ENCODE measurements around the gene MTARC1.

The MTARC1 gene

DNA sequence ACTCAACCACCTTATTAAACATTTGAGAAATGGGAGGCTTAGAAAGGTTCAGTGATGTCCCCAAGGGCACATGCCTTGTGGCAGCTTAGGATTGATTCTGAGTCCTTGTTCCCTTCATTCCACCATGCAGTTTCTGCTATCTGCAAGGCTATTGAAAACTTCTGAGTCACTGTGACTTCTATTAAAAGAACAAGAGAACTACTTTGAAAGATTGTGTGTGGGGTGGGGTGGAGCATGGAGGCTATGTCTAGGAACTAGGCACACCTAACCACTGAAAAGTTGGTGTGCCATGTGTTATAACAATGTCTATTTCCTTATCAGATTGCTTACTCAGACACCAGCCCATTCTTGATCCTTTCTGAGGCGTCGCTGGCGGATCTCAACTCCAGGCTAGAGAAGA is 10.8 kb downstream of the MTARC1 start:
- TF ChIP-seq, protein P1, sequence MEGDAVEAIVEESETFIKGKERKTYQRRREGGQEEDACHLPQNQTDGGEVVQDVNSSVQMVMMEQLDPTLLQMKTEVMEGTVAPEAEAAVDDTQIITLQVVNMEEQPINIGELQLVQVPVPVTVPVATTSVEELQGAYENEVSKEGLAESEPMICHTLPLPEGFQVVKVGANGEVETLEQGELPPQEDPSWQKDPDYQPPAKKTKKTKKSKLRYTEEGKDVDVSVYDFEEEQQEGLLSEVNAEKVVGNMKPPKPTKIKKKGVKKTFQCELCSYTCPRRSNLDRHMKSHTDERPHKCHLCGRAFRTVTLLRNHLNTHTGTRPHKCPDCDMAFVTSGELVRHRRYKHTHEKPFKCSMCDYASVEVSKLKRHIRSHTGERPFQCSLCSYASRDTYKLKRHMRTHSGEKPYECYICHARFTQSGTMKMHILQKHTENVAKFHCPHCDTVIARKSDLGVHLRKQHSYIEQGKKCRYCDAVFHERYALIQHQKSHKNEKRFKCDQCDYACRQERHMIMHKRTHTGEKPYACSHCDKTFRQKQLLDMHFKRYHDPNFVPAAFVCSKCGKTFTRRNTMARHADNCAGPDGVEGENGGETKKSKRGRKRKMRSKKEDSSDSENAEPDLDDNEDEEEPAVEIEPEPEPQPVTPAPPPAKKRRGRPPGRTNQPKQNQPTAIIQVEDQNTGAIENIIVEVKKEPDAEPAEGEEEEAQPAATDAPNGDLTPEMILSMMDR (IDR thresholded peaks at IDR 0.05; ENCODE audit: control insufficient read depth, insufficient read depth, low read depth, low read length, missing control alignments) = no peak
- no peak overlapping the region for H3K4me3 ChIP-seq (ENCODE audit: control insufficient read depth, low read depth, low read length)
- DNase-seq (ENCODE audit: low read depth) = no peak

DNA sequence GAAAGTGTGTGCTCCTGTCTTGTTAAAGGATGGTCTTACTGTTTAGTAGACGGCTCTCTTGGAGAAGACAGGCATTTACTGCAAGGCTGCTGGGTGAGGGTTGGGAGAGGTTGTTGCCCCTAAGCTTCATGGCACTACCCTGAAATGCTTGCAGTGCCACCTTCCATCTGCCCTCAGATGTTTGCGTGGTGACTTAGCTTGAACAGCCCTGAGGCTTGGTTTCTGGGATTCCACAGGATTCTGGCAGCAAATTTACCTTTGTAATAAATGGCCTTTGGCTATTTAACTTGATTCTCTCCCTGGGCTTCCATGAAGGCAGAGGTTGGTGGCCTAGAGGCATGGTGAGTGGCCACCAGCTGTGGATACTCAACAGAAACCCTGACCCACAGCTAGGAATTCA is 11.6 kb downstream of the MTARC1 start:
- no peak for DNase-seq (ENCODE audit: low read depth)
- TF ChIP-seq, protein P1 (IDR thresholded peaks at IDR 0.05; ENCODE audit: control insufficient read depth, insufficient read depth, low read depth, low read length, missing control alignments) = no peak
- no peak overlapping the region for H3K4me3 ChIP-seq (ENCODE audit: control insufficient read depth, low read depth, low read length)

DNA sequence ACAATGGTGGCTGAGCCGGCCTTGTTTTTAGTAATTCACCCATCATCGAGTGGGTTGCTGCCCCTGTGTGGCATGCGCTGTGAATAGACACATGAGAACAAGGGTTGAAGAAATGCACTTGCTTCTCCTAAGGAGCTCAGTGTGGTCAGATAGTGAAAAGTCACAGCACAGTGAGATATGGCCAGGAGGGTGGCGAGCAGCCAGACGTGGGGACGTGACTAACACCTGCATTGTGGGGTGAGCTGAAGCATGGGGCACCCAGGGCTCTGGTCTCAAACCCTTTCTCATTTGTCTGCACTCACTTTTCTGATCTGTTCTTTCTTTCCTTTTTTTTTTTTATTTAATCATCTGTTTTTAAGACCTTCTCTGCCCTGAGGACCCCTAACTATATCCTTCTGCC is 13.5 kb downstream of the MTARC1 start:
- TF ChIP-seq, protein P1 (IDR thresholded peaks at IDR 0.05; ENCODE audit: control insufficient read depth, insufficient read depth, low read depth, low read length, missing control alignments) = no peak
- no peak overlapping the region for H3K4me3 ChIP-seq (ENCODE audit: control insufficient read depth, low read depth, low read length)
- no peak for DNase-seq (ENCODE audit: low read depth)

DNA sequence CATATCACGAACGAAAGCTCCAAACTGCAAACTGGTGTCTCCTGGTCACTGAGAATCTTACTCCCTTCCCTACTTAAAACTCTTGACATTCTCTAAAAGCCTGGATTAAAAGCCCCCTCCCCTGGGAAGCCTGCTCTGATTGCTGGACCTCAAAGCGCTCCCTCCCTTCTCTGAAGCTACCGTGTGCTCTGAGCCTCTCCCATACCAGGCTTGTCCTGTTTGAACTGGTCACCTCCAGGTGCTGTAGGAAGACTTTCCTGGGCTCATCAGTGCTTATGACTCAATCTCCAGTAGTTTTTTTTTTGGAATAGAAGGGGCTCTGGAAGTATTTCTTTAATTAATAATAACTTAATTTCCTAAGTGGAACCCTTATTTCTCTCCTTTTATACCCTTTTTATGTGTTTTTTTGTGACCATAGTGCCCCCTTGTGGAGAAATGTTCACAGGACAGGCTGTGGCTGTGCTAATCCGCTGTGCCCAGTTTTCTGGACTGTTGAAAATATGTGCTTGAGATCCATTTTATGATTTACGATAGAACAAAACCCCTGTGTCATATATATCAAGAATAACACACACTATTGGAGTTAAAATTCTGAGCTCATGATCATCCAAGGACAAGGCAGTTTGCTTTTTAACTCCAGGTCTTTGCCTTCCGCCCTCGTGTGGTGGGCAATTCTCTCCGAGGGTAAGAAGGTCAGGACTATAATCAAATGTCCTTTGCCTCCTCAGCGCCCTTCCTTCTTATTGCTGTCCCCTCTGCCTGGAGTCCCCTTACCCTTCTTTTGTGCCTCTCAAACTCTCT is 16.9 kb downstream of the MTARC1 start:
- TF ChIP-seq, protein P1 (IDR thresholded peaks at IDR 0.05; ENCODE audit: control insufficient read depth, insufficient read depth, low read depth, low read length, missing control alignments) = peak; percentile 70
- no peak for DNase-seq (ENCODE audit: low read depth)

DNA sequence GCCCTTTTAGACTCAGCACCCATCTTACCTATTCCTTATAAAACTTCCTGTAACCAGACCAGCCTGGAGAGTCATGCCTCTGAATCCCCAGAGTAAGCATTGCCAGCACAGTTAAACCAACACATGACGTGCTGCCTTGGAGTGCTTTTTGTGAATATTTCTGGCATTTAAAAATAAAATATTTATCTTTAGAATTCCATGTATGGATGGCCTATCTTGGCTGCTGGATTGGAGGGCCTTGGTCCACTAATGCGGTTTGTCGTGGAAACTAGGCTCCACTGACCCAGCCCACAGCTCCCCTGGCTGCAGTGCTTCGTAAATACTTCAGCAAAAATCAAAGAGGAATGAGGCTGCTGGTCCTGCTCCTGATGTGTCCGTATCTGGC is 17.5 kb downstream of the MTARC1 start:
- H3K4me3 ChIP-seq (ENCODE audit: control insufficient read depth, low read depth, low read length) = no peak overlapping the region
- TF ChIP-seq, protein P1 (IDR thresholded peaks at IDR 0.05; ENCODE audit: control insufficient read depth, insufficient read depth, low read depth, low read length, missing control alignments) = no peak
- DNase-seq (ENCODE audit: low read depth) = no peak

More for the DNA sequence above, 16.9 kb downstream of the MTARC1 start:
- no peak overlapping the region for H3K4me3 ChIP-seq (ENCODE audit: control insufficient read depth, low read depth, low read length)

DNA sequence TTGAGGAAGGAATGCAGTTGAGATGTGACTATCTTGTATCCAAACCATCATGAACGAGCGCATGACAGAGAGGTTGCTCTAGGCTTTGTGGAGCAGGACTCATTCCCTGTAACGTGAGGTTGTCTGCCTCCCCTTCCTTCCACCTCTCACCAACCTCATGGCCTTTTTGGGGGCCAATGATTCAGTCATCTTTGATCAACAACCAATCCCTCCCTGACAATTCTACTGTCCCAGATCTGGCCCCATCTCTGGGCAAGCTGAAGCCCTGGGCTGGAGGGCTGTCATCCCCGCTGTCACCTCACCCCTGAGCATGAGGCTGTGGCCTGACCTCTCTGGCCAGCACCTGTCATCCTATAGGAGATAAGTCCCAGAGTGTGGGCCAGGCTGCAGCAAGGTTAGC is 19.7 kb downstream of the MTARC1 start:
- DNase-seq (ENCODE audit: low read depth) = no peak
- TF ChIP-seq, protein P1 (IDR thresholded peaks at IDR 0.05; ENCODE audit: control insufficient read depth, insufficient read depth, low read depth, low read length, missing control alignments) = no peak
- H3K4me3 ChIP-seq (ENCODE audit: control insufficient read depth, low read depth, low read length) = no peak overlapping the region
